NCI-H82 treated with DMSO at 0.1 percent for 48 hours (cell line): Measurements from ENCODE around the gene FSTL4.

ENCODE experiments used
- DNase-seq: peaks from one replicate; lab custom pipeline; 2025; ENCODE audit not compliant: unreplicated experiment; lab: John Stamatoyannopoulos, UW

Gene FSTL4

DNA sequence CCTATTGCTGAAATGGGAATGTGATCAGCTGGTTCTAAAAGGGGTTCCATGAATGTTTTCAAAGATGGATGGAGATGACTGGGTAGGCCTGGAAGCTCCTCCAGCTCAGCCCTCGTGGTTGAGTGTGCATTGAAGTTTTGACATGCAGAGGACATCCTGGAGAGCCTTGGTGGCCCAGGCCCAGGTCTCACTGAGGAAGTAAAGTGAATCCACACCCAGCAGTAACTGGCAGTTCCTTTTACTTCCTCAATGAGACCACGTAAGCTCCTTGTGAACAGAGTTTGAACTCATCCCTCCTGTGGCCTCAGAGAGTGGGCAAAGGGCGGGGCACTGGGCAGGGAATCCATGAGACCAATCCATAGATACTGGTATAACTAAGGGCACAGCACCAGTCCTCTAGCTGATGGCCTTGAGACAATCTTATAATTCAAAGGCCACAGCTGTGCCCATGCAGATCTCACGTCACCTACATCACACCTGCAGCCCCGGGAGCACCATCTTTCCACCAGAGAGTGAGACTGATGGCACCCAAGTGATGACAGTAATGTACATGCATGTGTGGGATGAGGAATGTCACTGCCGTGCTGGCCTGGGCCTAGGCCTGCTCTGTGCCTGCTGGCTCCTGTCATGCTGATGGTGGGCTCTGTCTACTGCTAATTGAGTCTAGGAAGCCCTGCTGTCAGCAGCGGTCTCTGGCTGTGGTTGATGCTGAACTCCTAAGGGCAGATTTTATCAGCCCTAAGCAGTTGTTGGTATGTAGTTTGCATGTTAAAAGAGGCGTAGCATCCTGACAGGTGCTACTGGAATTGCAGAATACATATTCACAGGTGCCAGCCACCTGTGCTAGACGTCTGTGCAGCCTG is 257.8 kb downstream of the FSTL4 start:
- no peak for DNase-seq

GRCh38 chr5:133353741-133354140 is 258.6 kb downstream of the FSTL4 start:
- DNase-seq = no peak

GRCh38 chr5:133348406-133348805 is 263.9 kb downstream of the FSTL4 start:
- no peak for DNase-seq

DNA sequence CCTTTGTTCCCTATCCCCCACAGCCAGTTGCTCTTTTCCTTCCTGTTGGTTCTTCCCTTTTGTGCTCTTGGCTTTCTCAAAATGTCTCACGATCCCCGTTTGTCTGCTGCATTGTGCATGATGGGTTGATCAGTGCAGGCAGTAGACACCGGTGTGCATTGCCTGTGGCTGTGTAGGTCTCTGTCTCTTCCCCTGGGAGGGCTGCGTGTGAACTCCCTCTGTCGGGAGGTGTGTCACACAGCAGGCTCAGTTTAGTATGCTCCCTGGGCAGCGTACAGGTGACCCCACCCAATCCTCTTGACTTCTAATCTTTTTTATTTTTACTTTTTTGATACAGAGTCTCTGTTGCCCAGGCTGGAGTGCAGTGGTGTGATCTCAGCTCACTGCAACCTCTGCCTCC is 265.3 kb downstream of the FSTL4 start:
- DNase-seq = no peak

- DNase-seq = no peak
Measured at GRCh38 chr5:133344266-133344665, 268.1 kb downstream of the FSTL4 start.

DNA sequence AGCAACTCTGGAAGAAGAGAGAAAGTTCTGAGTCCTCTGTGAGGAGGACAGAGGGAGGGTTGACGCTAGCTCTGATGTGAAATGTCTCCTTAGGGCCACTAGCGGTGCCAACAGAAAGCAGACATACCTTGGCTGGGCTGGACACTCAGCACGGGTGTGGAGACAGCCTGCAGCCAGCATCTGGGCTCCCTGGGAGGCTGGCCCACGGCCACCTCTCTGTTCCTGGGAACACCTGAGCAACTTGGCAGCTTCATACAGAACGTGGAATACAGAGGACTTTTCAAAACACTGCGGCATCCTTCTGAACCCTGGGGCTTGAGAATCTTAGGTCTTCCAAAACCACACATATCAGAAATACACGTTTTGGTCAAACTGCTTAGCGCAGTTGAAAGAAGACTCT is 269.1 kb downstream of the FSTL4 start:
- no peak for DNase-seq

- DNase-seq = no peak
Measured at GRCh38 chr5:133341915-133342710, 270.2 kb downstream of the FSTL4 start.

DNA sequence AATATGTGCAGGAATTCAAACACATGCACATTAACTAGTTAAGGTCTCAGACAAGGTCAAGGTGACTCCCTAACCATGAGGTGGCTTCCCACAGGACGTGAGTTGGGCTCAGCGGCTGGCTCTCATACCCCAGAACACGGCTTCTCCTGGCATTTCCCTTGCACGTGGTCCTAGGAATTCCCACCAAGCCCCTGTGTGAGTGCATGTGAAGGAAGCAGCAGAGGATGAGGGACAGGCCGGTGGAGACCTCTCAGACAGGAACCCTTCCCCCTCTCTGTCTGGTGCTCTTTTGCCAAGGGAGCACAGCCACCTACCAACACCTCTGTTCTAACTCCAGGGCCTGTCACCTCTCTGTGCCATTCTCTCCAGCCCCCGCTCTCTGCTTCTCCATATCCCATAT is 271.0 kb downstream of the FSTL4 start:
- no peak for DNase-seq

DNA sequence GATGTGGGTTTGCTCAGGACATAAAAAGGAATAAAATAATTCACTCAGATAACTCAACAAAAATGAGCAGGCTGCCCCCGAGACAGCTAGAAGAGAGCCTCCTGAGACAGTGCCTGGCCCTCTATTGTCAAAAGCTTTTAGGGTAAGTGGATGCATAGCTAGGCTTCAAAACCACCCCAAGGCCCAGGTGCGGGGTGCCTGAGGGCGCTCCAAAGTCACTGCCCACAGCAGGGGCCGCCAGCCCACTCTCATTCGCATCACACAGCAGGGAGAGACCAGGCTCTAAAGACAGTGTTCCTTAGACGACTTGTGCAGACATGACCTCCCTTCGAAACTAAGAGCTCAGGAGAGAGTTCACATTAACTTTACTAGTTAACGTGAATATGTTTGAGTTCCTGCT is 271.5 kb downstream of the FSTL4 start:
- DNase-seq = no peak

GRCh38 chr5:133340002-133340755 is 272.2 kb downstream of the FSTL4 start:
- DNase-seq = no peak

GRCh38 chr5:133338504-133339355 is 273.6 kb downstream of the FSTL4 start:
- DNase-seq = no peak

GRCh38 chr5:133337795-133338445 is 274.4 kb downstream of the FSTL4 start:
- no peak for DNase-seq

- DNase-seq = no peak
Measured at GRCh38 chr5:133336969-133337410, 275.4 kb downstream of the FSTL4 start.

GRCh38 chr5:133336121-133336968 is 276.0 kb downstream of the FSTL4 start:
- DNase-seq = no peak

GRCh38 chr5:133334796-133335639 is 277.3 kb downstream of the FSTL4 start:
- DNase-seq = no peak

DNA sequence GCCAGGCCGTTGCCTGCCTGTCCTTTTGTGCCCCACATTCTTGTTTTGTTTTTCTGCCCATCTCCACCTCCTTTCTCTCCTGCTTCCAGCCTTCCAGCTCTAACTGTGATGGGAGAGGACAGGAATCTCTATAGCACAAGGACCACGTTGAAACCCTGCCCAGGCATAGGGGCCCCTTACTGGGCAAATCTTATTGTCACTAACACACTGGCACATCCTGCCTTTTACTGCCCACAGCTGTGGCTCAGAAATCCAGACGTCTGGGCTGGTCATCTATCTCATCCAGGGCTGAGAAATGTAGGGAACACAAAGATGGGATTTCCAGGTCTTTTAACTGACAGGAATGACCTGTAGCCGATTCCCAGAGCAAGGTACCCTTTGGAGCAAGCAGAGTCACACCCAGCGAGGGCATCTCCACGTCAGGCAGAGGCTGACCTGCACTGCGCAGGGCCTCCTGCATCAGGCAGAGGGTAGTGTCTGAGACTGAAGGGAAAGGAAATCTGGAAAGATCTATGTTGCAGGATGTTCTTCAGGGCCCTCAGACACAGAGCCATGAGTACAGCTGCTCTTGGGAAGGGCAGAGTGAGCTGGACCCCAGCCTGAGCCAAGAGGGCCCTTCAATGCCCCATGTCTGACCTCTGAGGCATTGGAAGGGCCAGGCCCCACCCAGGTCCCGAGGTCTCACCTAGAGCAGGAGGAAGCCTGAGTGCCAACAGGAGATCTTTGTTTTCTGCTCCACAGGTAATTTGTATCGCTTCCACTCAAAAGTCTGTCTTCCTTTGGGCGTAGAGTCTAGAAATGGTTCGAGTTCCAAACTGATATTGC is 278.8 kb downstream of the FSTL4 start:
- no peak for DNase-seq

DNA sequence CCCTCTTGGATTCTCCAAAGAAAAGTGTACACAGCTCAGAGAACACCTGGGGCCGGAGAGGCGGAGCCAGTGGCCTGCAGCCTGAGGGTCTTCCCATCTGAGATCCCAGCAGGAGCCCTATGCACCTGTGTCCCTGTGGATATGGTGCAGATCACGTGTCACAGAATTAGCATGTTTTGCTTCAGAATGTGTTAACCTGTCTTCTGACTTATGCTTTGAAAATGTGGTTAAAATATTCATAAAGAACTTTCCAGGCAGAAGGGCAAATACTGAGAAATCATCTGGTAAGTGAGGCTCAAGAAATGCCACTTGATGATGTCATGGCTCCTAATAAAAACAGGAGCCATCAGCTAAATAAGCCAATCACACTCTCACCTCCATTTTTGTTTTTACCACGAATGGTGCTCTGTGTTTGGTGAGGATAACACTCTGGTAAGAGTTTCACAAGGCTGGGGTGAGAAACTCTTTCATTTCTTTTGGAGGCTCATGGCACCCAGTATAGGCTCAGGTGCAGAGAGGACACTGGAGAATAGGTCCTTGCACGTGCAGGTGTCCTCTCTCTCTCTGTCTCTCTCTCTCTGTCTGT is 279.8 kb downstream of the FSTL4 start:
- no peak for DNase-seq
